Suprapubic skin (tissue), 4 donors: ENCODE results near the gene TYSND1. TPM values are rescaled to one million over a fixed set of nuclear protein-coding genes. Genes with fewer than 3 reads are reported as not detected.

Experiments used
- DNase-seq, 2 donors: peaks; one replicate each; pipeline ENCODE4 v3.0.0-alpha.2; 2019; ENCODE audit warnings: low spot score in 2 of 2
- H3K27ac ChIP-seq: fragments of 200-600 bp; sonication (generic); one replicate; pipeline ENCODE4 v1.5.1; 2019
- H3K27me3 ChIP-seq: fragments of 200-600 bp; sonication (generic); one replicate; pipeline ENCODE4 v1.5.1; 2019
- H3K36me3 ChIP-seq: fragments of 200-600 bp; sonication (generic); one replicate; pipeline ENCODE4 v1.5.1; 2019
- H3K4me1 ChIP-seq: fragments of 200-600 bp; sonication (generic); one replicate; pipeline ENCODE4 v1.5.1; 2019
- H3K4me3 ChIP-seq: fragments of 200-600 bp; sonication (generic); one replicate; pipeline ENCODE4 v1.5.1; 2019; ENCODE audit warnings: mild to moderate bottlenecking
- H3K9me3 ChIP-seq: fragments of 200-600 bp; sonication (generic); one replicate; pipeline ENCODE4 v1.5.1; 2019
- CTCF ChIP-seq, 2 donors: fragments of 200-600 bp in 1 of 2; fragments of 450-650 bp in 1 of 2; sonication (generic) in 1 of 2; IDR thresholded peaks; one replicate each; pipeline ENCODE4 v1.5.1; 2016 to 2019; ENCODE audit warnings: antibody characterized with exemption in 2 of 2, mild to moderate bottlenecking in 1 of 2, moderate library complexity in 1 of 2
- EP300 ChIP-seq: sonication (generic); formaldehyde crosslinking; IDR thresholded peaks from one replicate; pipeline ENCODE4 v1.6.1; 2017; ENCODE audit warnings: antibody characterized with exemption
- POLR2A ChIP-seq, 2 donors: fragments of 450-650 bp; IDR thresholded peaks; one replicate each; pipeline ENCODE4 v1.6.1; 2017; ENCODE audit warnings: antibody characterized with exemption in 2 of 2, mild to moderate bottlenecking in 2 of 2, moderate library complexity in 2 of 2
- POLR2AphosphoS5 ChIP-seq, 3 donors: sonication (generic); formaldehyde crosslinking; IDR thresholded peaks; one replicate each; pipeline ENCODE4 v1.6.1; 2017; ENCODE audit warnings: antibody characterized with exemption in 3 of 3
- WGBS: methylation state at CpG from one replicate; pipeline ENCODE4 v1.1.5; 2018; 5-methylcytosine and 5-hydroxymethylcytosine counted together
- total RNA-seq, 4 donors: library from RNA; depleted of rRNA; stranded (reverse); fragments of >200 nt; gene quantifications; one replicate each; pipeline ENCODE4 v1.1.0, GENCODE V29; 2016

The TYSND1 gene
- total RNA-seq, 4 donors from 2014 or later, result 32.7 to 42.5 (median 35.2) TPM

- TF ChIP-seq POLR2A (IDR thresholded peaks at IDR 0.05) (no peak), POLR2AphosphoS5 (IDR thresholded peaks at IDR 0.05) (no peak), EP300 (no peak)
- 44% methylated on average over 2 of the region's 2 CpGs for WGBS
- Histone ChIP-seq H3K36me3 (peaks cover 77% of the 10 kb centered on the region), H3K9me3 (no peaks in the 10 kb centered on the region), H3K4me1 (peaks cover 20% of the 10 kb centered on the region), H3K27me3 (no peaks in the 10 kb centered on the region), H3K4me3 (no peak overlapping the region), H3K27ac (no peak overlapping the region)
- no peak for DNase-seq
These were observed 11.6 kb upstream of the TYSND1 start for GRCh38 chr10:70158113-70158512.

DNA sequence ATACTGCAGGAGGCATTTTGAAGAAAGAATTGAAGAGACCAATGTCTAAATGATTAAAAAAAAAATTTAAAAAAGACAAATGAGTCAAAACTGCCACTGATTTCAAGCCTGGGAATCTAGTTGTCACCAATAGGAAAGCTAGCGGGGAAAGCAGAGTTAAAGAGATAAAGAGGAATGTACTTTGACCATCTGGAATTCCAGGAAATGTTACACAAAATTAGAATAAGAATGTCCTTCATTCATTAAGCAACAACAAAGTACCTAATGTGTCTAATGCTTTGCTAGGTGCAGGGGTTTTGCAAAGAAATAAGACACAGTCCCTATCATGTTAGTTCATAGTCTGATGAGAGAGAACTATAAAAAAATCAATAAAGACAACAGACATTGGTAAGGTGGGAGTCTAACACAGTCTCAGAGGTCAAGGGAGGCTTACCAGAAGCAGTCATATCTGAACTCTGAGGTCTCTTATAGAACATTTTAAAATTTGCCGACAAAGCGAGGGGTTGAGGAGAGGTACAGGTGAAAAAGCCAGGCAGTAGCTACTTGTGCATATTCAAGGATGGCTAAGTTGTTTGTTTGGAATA, 8.8 kb upstream of the TYSND1 start:
- H3K4me1 ChIP-seq, result no peaks in the 10 kb centered on the region
- peaks cover 89% of the 10 kb centered on the region for H3K36me3 ChIP-seq
- WGBS, result 81% methylated on average over 3 of the region's 3 CpGs
- no peak overlapping the region for H3K27ac ChIP-seq
- DNase-seq, result no peak
- no peak for TF ChIP-seq CTCF (IDR thresholded peaks at IDR 0.05)
- no peak for TF ChIP-seq POLR2A (IDR thresholded peaks at IDR 0.05)
- no peak for TF ChIP-seq POLR2AphosphoS5 (IDR thresholded peaks at IDR 0.05)
- no peak for TF ChIP-seq EP300
- no peaks in the 10 kb centered on the region for H3K27me3 ChIP-seq
- H3K4me3 ChIP-seq, result no peak overlapping the region
- H3K9me3 ChIP-seq, result no peaks in the 10 kb centered on the region

GRCh38 chr10:70148516-70148915, 2.0 kb upstream of the TYSND1 start:
- H3K4me3 ChIP-seq, result no peak overlapping the region
- peaks cover 39% of the 10 kb centered on the region for H3K36me3 ChIP-seq
- no peak overlapping the region for H3K27ac ChIP-seq
- WGBS, result 93% methylated on average over 5 of the region's 5 CpGs
- TF ChIP-seq POLR2A (IDR thresholded peaks at IDR 0.05), result no peak
- no peak for TF ChIP-seq EP300
- no peak for TF ChIP-seq CTCF (IDR thresholded peaks at IDR 0.05)
- TF ChIP-seq POLR2AphosphoS5 (IDR thresholded peaks at IDR 0.05), result no peak
- H3K4me1 ChIP-seq, result peaks cover 35% of the 10 kb centered on the region
- H3K9me3 ChIP-seq, result no peaks in the 10 kb centered on the region
- H3K27me3 ChIP-seq, result no peaks in the 10 kb centered on the region
- DNase-seq, result no peak

- H3K4me1 ChIP-seq, result peaks cover 39% of the 10 kb centered on the region
- no peak for DNase-seq
- H3K27me3 ChIP-seq, result no peaks in the 10 kb centered on the region
- TF ChIP-seq EP300, result peak; percentile 4
- no peak for TF ChIP-seq POLR2A (IDR thresholded peaks at IDR 0.05)
- no peak for TF ChIP-seq POLR2AphosphoS5 (IDR thresholded peaks at IDR 0.05)
- TF ChIP-seq CTCF (IDR thresholded peaks at IDR 0.05), result no peak
- H3K9me3 ChIP-seq, result no peaks in the 10 kb centered on the region
- H3K4me3 ChIP-seq, result peak overlapping the region; percentile 91
- peak overlapping the region; percentile 98 for H3K27ac ChIP-seq
- WGBS, result 19% methylated on average over 2 of the region's 2 CpGs
- peaks cover 26% of the 10 kb centered on the region for H3K36me3 ChIP-seq
These were observed 742 bp upstream of the TYSND1 start for GRCh38 chr10:70147259-70147625.

DNA sequence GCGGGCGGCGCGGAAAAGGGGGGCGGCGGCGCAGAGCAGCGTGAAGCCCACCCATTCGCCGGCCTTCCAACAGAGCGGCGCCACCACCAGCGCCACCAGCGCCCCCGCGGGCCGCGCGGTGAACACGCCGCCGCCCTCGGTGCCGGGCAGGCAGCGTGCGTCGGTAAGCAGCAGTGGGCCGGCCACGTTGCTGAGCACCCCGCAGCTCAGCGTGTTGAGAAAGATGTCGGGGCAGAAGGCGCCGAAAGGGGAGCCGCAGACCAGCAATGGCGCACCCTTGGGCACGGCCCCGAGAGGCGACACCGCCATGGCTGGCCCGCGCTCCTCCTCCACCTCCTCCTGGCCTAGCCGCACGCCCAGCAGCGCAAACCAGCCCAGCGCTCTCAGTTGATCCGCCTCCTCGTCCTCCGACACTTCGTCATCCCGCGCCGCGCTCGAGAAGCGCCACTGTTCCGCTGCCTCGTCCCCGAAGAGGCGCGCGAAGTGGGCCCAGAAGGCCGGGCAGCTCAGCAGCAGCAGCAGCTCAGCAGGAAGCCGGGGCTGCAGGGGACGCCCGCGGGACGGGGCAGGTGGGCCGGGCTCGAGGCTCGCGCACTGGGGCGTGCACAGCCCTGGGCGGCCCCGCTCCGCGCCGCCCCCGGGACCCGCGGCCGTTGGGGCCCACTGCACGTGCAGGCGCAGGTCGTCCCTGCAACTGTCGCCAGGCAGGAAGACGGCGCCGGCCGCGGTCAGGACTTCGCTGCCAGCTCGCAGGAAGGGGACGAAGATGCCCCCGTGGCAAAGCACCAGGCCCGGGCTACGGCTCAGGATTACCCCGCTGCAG, 623 bp downstream of the TYSND1 start:
- Histone ChIP-seq H3K4me1 (peaks cover 39% of the 10 kb centered on the region), H3K36me3 (peaks cover 15% of the 10 kb centered on the region), H3K27me3 (no peaks in the 10 kb centered on the region), H3K9me3 (no peaks in the 10 kb centered on the region), H3K27ac (peak overlapping the region; percentile 98), H3K4me3 (peak overlapping the region; percentile 91)
- 0% methylated on average over 14 of the region's 98 CpGs for WGBS
- TF ChIP-seq EP300 (no peak), POLR2AphosphoS5 (IDR thresholded peaks at IDR 0.05) (peak in 2 of 3 donors; percentile 11 to 13), POLR2A (IDR thresholded peaks at IDR 0.05) (no peak), CTCF (IDR thresholded peaks at IDR 0.05) (peak; percentile 48 to 72)
- DNase-seq, result peak; percentile 85 to 86
